HCT116 (cell line): ENCODE data around the gene PRKG1.

Experiments used
- CEBPB ChIP-seq: IDR thresholded peaks from 2 replicates; pipeline ENCODE4 v1.6.1; 2012; ENCODE audit warnings: low read depth
- YY1 ChIP-seq: IDR thresholded peaks from 2 replicates; pipeline ENCODE4 v1.6.1; 2011; ENCODE audit warnings: low read length, low read depth, moderate library complexity, mild to moderate bottlenecking; ENCODE audit not compliant: insufficient replicate concordance; ENCODE audit errors: extremely low read depth
- TF ChIP-seq, protein P1 (sequence below), 3 experiments: fragments of 200-600 bp in 1 of 3; sonication (generic) in 1 of 3; IDR thresholded peaks in 2 of 3; conservative IDR thresholded peaks in 1 of 3; 2 replicates each; pipeline ENCODE4 v1.5.1; 2012 to 2017; ENCODE audit warnings: low read depth in 2 of 3, low read length in 2 of 3, antibody characterized with exemption in 1 of 3, borderline replicate concordance in 1 of 3, control low read depth in 1 of 3, mild to moderate bottlenecking in 1 of 3, mixed read lengths in 1 of 3, mixed run types in 1 of 3, moderate library complexity in 1 of 3; ENCODE audit not compliant: insufficient read depth in 1 of 3
- TF ChIP-seq, protein P2 (sequence below): IDR thresholded peaks from 2 replicates; pipeline ENCODE4 v1.6.1; 2012

DNA sequence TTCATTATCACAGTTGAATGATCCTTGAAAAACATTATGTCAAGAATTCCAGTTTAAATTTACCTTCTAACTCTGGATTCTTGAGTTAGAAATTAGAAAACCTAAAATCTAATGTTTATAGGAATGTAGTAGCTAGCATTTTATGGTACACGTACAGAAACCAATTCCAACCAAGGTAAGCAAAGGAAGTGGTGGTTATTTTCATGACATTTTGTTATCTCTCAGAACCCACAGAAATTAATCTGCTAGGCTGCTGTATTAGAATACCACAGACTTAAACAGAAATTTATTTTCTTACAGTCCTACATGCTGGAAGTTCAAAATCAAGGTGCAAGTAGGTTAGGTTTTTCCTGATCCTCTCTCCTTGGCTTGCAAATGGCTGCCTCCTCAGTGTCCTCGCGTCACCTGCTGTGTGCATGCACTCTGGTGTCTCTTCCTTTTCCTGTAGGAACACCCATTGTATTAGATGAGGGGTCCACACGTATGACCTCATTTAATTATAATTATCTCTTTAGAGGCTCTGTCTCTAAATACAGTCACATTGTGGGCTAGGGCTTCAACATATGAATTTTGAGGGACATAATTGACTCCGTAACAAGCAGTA lies 633.6 kb downstream of the PRKG1 start:
- TF ChIP-seq, protein P1, sequence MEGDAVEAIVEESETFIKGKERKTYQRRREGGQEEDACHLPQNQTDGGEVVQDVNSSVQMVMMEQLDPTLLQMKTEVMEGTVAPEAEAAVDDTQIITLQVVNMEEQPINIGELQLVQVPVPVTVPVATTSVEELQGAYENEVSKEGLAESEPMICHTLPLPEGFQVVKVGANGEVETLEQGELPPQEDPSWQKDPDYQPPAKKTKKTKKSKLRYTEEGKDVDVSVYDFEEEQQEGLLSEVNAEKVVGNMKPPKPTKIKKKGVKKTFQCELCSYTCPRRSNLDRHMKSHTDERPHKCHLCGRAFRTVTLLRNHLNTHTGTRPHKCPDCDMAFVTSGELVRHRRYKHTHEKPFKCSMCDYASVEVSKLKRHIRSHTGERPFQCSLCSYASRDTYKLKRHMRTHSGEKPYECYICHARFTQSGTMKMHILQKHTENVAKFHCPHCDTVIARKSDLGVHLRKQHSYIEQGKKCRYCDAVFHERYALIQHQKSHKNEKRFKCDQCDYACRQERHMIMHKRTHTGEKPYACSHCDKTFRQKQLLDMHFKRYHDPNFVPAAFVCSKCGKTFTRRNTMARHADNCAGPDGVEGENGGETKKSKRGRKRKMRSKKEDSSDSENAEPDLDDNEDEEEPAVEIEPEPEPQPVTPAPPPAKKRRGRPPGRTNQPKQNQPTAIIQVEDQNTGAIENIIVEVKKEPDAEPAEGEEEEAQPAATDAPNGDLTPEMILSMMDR (IDR thresholded peaks at IDR 0.05 in 2 of 3, conservative IDR thresholded peaks at IDR 0.05 in 1 of 3; ENCODE audit: borderline replicate concordance in 1 of 3, insufficient read depth in 1 of 3, low read depth in 2 of 3, low read length in 2 of 3) = no peak
- TF ChIP-seq YY1 = no peak
- TF ChIP-seq, protein P2, sequence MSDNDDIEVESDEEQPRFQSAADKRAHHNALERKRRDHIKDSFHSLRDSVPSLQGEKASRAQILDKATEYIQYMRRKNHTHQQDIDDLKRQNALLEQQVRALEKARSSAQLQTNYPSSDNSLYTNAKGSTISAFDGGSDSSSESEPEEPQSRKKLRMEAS = no peak
- no peak for TF ChIP-seq CEBPB
